Measurements from ENCODE around the gene AMT. TPM values are rescaled to one million over a fixed set of nuclear protein-coding genes. Genes with fewer than 3 reads are reported as not detected.
"Not testable (repeated sequence)": the region's sequence is repeated elsewhere in the genome, so short reads cannot be mapped to it uniquely, and the experiment has no call there.

AMT gene
- total RNA-seq, 1 donor from 2014 or later = 12.4 TPM

DNA sequence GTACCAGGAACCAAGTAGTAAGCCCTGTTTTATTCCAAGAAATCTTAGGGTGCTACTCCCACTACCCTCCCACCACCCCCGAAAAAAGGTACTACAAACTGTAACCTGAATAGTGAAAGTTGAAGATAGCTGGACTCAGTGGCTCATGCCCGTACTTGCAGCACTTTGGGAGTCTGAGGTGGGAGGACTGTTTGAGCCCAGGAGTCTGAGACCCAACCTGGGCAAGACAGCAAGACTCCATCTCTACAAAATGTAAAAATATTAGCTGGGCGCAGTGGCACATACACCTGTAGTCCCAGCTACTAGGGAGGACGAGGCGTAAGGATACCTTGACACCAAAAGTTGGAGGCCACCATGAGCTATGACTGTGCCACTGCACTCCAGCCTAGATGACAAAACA, 18.4 kb downstream of the AMT start:
- intact Hi-C loops (cut with DNase I) = no loop called here
- DNase-seq (ENCODE audit: low spot score) (no peak), ATAC-seq (no peak)

DNA sequence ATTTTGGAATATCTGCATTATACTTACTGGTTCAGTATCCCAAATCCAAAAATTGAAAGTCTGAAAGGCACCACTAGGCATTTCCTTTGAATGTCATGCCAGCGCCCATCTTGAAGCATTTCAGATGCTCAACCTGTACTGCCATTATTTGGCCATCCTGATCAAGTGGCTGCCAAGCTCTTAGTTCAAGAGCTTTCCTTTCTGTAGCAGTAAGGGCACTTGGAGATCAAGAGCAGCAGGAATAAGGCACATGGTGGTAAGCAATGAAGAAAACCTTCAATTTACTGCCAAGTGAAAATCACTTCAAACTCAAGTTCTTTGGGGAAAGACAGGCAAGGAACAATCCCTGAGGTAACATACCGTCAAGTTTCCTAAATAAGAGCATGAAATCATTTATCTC, 20.5 kb downstream of the AMT start:
- DNase-seq (ENCODE audit: low spot score) (no peak), ATAC-seq (no peak)
- intact Hi-C loops (cut with DNase I) = no loop called here

DNA sequence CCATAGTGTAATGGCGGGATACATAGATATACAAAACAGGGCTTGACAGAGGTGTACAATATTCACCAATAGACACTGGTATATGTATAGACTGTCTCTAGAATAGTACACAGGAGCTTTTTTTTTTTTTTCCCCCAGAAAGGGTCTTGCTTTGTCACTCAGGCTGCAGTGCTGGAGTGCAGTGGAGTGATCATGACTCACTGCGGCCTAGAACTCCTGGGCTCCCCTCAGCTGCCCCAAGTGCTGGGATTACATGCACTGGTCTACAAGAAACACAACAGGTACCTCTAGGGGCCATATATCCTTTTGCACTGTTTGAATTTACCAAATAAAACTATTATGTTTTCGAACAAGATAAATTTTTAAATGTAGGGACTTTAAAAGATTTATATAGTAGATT, 22.8 kb downstream of the AMT start:
- intact Hi-C loops (cut with DNase I) = loop anchor here (2.0 kb wide), 1 partner anchor 63 kb away; no protein-coding TSS in a partner anchor
- DNase-seq (ENCODE audit: low spot score) (no peak), ATAC-seq (no peak)

DNA sequence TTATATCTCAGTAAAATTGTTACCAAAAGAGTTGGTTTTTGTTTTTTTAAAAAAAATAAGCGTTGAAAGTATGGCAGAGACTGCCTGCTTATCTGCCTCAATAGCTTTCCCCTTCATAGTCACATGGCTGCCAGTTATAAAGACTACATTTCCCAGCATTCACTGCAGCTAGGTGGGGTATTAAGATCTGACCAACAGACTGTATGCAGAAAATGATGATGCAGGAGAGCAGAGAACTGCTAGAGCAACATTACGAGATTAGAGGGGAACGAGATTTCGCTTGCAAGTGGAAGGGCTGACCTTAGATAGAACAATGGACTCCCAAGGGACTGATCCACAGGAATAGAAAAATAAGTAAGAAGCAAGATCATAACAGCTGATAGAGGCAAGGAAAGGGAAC, 24.8 kb downstream of the AMT start:
- intact Hi-C loops (cut with DNase I) = no loop called here
- ATAC-seq = peak; percentile 90
- DNase-seq (ENCODE audit: low spot score) = no peak

DNA sequence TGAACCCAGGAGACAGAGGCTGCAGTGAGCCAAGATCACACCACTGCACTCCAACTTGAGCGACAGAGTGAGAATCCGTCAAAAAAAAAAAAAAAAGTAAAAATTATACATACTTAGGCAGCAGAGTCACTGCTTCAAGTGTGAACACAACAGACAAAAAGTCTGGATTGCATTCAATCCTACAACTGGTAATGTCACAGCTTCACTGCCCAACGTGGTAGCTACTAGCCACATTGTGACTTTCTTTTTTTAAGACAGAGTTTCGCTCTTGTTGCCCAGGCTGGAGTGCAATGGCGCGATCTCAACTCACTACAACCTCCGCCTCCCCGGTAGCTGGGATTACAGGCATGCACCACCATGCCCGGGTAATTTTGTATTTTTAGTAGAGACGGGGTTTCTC, 31.0 kb downstream of the AMT start:
- ATAC-seq; intact Hi-C loops (cut with DNase I); DNase-seq (ENCODE audit: low spot score): not testable (repeated sequence)

DNA sequence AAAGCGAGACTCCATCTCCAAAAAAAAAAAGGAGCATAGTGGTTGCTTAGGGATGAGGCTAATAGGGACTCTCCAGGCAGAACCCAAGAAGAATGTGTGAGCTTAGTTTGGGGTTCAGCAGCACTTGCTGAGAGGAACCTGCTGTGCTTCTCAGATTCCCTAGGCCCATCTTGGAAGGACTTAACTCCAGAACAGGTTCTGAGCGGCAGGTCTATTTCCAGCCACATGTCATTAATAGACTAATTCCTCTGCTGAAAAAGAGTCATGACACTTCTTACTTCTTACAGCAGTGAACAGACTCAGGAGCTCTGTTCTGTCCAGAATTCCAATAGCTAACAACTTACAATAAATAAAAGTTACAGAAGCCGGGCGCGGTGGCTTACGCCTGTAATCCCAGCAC, 33.0 kb downstream of the AMT start:
- ATAC-seq = no peak
- DNase-seq (ENCODE audit: low spot score) = no peak
- intact Hi-C loops (cut with DNase I) = no loop called here

DNA sequence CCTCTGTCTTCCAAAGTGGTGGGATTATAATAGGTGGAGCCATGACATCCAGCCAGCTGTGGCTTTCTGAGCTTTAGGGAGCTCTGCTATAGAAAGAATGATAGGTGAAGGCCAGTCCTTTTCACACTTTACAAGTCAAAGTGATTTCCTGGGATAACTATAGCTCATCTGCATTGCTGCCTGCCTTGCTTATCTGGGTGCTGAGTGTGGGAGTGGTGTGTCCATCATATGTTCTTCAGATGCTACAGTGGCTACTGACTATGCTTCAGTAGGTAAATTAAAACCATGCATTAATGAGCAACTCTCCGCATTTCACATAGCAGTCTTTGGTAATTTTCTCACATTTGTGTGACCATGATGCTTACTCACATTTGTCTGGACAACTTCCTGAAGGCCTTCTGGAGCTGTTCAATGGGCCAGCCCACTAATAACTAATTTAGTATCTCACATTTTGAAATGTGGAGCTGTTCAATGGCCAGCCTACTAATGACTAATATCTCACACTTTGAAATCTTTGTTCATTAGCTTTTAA, 33.9 kb downstream of the AMT start:
- no peak for ATAC-seq
- intact Hi-C loops (cut with DNase I) = no loop called here
- no peak for DNase-seq (ENCODE audit: low spot score)

DNA sequence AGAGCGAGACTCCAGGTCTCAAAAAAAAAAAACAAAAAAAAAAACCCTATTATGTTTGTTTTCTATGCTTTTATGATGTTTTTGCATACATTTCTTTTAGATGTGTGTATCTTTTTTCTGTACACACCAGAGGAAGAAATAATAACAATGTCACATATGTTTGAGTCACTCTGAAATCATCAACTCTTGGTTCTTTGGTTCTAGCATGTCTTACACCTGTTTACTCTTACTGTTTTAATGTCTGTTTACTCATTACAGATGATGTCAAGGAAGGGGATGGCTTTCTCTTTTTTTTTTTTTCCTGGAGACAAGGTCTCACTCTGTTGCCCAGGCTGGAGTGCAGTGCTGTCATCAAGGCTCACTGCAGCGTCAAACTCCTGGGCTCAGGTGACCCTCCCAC, 34.6 kb downstream of the AMT start:
- intact Hi-C loops (cut with DNase I) = no loop called here
- DNase-seq (ENCODE audit: low spot score) = no peak
- ATAC-seq = no peak

DNA sequence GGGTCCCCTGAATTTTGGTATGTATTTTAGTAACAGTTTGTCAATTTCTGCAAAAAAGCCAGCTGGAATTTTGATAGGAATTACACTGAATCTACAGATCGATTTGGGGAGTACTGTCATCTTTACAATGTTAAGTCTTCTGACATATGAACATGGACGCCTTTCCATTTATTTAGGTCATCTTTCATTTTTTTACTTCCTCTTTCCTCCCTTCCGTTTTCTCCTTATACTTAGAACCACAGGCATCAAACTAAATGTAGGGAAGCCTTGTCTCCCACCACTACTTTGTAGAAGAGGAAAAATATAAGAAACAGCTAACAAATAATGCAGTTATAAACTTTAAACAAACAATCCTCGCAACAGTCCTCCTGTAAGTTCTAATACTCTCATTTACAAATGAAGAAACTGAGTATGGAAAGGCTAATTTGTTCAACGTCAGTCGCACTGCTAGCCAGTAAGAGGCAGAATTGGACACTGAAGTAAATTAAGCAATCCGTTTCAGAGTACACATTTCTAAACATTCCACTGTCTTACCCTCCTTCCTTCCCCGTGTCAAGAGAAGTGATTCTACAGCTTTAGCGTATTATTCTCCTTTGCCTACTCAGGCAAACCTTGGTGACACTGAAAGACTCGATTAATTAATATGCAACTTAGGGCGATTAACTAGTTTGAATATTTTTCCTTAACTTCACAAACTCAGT, 36.1 kb downstream of the AMT start:
- intact Hi-C loops (cut with DNase I) = no loop called here
- no peak for DNase-seq (ENCODE audit: low spot score)
- ATAC-seq = no peak

DNA sequence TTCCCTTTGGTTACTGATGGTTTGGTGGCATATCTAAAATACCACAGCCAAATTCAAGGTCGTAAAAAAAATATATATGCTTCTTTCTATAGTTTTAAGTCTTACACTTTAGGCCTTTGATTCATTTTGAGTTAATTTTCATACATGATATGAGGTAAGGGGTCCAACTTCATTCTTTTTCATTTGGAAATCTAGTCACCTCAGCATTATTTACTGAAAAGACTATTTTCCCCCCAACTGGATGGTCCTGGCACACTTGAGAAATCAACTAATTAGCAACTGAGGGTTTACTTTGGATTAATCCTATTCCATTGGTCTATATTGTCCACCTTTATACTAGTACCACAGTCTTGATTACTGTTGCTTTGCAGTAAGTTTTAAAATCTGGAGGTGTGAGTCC, 36.7 kb downstream of the AMT start:
- DNase-seq (ENCODE audit: low spot score) = no peak
- ATAC-seq = no peak
- intact Hi-C loops (cut with DNase I) = no loop called here

DNA sequence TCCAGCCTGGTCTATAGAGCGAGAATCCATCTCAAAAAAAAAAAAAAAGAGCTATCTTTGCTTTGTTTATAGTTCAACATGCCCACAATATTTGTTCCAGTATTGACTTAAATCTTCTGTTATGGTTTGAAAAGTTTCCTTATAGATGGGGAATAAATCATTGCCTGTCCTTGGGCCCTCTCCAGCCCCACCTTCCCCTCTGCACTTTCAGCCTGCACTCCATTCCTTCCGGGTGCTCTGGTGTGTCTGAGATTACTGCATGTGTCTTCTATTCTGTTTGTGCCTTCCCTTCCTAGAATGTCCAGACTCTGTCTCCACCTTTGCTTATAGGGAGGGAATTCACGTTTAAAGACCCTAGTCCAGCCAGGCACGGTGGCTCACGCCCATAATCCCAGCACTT, 38.9 kb downstream of the AMT start:
- intact Hi-C loops (cut with DNase I) = no loop called here
- no peak for DNase-seq (ENCODE audit: low spot score)
- no peak for ATAC-seq

DNA sequence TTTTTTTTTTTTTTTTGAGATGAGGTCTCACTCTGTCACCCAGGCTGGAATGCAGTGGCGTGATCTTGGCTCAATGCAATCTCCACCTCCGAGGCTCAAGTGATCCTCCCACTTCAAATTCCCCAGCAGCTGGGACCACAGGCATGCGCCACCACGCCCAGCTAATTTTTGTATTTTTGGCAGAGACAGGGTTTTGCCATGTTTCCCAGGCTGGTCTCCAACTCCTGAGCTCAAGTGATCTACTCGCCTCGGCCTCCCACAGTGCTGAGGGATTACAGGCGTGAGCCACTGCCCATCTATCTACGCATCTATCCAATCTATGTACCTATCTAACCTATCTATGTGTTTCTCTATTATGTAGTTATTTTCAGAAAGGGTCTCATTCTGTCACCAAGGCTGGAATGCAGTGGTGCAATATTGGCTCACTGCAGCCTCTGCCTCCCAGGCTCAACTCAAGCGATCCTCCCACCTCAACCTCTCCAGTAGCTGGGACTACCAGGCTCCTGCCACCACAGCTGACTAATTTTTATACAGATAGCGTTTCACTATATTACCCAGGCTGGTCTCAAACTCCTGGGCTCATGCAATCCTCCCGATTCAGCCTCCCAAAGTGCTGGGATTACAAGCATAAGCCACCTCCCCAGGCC, 43.9 kb downstream of the AMT start:
- intact Hi-C loops (cut with DNase I) = no loop called here
- DNase-seq (ENCODE audit: low spot score) = no peak
- peak; percentile 87 for ATAC-seq

DNA sequence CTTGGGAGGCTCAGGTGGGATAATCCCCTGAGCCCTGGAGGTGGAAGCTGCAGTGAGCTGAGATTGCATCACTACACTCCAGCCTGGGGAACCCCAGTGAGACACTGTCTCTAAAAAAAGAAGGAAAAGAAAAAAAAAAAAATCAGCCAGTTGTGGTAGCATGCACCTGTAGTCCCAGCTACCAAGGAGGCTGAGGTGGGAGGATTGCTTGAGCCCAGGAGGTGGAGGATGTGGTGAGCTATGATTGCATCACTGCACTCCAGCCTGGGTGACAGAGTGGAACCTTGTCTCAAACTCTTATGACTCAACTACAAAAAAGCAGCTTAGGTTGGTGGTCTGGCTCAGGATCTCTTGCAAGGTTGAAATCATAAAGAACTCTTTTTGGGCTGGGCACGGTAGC, 44.8 kb downstream of the AMT start:
- intact Hi-C loops (cut with DNase I) = no loop called here
- no peak for DNase-seq (ENCODE audit: low spot score)
- no peak for ATAC-seq

DNA sequence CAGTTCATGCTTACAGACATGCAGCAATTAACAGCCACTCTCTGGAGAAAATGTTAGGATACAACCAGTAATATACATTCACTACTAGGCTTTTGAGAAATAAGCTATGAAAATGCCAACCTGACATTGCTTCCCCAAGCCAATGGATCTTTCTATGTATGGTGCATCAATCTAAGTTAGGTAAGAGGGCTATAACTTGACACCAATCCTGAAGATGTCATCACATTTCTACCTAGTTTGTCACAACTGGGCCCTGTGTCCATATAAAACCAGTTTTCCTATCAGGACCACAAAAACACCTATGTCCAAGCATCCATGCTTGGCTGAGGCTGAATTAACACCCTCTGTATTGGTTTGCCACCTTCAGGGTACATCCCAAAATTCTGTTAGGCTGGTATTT, 50.3 kb downstream of the AMT start:
- intact Hi-C loops (cut with DNase I) = no loop called here
- DNase-seq (ENCODE audit: low spot score) (no peak), ATAC-seq (no peak)

DNA sequence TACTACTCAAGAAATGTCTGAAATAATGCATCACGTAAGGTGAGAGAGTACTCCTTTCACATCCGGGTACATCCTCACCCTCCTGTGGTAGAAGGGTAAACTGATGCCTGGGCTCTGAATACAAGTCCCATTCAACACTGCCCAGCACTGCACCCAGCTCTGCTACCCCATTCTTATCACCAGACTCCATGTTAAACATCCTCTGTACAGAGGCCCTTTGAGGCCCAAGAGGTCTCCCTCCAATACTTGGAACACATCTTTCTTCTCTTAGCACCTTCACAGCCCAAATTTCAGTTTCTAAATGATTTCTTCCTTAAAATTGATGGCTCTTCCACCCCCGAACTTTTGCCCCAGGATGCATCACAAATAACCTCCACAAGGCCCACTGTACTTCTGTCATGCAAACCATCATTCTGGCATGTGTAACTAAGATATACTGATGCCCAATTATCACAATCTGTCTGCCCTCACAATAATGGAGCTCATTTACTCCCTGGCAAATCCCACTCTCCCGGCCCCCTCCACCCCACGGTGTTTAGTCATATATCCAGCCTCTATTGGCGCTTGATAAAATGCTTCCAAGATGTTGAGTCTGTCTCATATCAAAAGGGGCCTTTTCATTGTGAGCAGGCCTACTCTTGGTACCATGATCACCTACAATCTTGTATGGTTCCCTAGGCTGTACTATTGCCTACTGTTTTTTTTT, 51.5 kb downstream of the AMT start:
- no peak for ATAC-seq
- no peak for DNase-seq (ENCODE audit: low spot score)
- intact Hi-C loops (cut with DNase I) = no loop called here

Other genes with a start within 250 kb of the AMT start
- 6.7 TPM for gene C3orf62, start 145.2 kb downstream of the AMT start, total RNA-seq
- 83.2 TPM for gene USP4, start 82.4 kb downstream of the AMT start, total RNA-seq
- gene GPX1, start 64.1 kb downstream of the AMT start, total RNA-seq = 142 TPM
- gene RHOA, start 10.5 kb downstream of the AMT start, total RNA-seq = 485 TPM
- gene TCTA, start 10.1 kb downstream of the AMT start, total RNA-seq = 28.5 TPM
- gene NICN1, start 6.9 kb upstream of the AMT start, total RNA-seq = 23.4 TPM
- 165 TPM for gene DAG1, start 47.8 kb upstream of the AMT start, total RNA-seq
- gene BSN, start 132.0 kb upstream of the AMT start, total RNA-seq = 0.62 TPM